Measurements from ENCODE around the gene SEMA6D.

DNA sequence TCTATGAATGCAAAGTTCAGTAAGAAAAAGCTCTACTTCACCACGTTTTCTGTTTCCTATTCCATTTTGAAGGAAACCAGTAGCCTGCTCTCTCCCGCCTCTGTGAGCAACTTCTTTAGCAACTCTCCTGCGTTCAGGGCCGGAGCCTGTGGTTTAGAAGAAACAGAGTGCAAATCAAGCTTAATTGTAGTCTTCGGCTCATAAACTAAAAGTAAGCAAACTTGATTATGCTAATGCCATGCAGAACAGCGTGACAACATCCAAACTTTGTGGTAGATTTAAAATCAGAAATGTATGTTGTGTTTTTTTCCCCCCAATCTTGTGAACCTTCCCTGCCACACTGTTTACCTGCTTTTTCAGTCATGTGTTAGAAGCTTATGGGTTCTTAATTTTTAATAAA, 87.4 kb downstream of the SEMA6D start:
- TF ChIP-seq, protein P1, sequence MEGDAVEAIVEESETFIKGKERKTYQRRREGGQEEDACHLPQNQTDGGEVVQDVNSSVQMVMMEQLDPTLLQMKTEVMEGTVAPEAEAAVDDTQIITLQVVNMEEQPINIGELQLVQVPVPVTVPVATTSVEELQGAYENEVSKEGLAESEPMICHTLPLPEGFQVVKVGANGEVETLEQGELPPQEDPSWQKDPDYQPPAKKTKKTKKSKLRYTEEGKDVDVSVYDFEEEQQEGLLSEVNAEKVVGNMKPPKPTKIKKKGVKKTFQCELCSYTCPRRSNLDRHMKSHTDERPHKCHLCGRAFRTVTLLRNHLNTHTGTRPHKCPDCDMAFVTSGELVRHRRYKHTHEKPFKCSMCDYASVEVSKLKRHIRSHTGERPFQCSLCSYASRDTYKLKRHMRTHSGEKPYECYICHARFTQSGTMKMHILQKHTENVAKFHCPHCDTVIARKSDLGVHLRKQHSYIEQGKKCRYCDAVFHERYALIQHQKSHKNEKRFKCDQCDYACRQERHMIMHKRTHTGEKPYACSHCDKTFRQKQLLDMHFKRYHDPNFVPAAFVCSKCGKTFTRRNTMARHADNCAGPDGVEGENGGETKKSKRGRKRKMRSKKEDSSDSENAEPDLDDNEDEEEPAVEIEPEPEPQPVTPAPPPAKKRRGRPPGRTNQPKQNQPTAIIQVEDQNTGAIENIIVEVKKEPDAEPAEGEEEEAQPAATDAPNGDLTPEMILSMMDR (IDR thresholded peaks at IDR 0.05): no peak
- TF ChIP-seq POLR2A (IDR thresholded peaks at IDR 0.05): no peak

Measured in uterus (tissue), 2 donors.